Liver (tissue), 3 donors: Measurements from ENCODE around the gene NSFL1C.

ENCODE experiments used
- ATF3 ChIP-seq: IDR thresholded peaks from 2 replicates; pipeline ENCODE4 v1.6.1; 2016; ENCODE audit warnings: antibody characterized with exemption
- CTCF ChIP-seq: fragments of 150-350 bp; IDR thresholded peaks from 2 replicates; pipeline ENCODE4 v1.5.1; 2017; ENCODE audit warnings: improper control_type of control experiment, low read depth, low read length; ENCODE audit not compliant: missing input control
- EGR1 ChIP-seq, 2 donors: IDR thresholded peaks; 2 replicates each; pipeline ENCODE4 v1.6.1; 2016 to 2018; ENCODE audit warnings: antibody characterized with exemption in 2 of 2, low read depth in 2 of 2
- FOXA1 ChIP-seq: IDR thresholded peaks from 2 replicates; pipeline ENCODE4 v1.6.1; 2016; ENCODE audit warnings: antibody characterized with exemption
- GABPA ChIP-seq, 2 donors: IDR thresholded peaks in 1 of 2; conservative IDR thresholded peaks in 1 of 2; 2 replicates each; pipeline ENCODE4 v1.6.1; 2016; ENCODE audit warnings: antibody characterized with exemption in 2 of 2, mild to moderate bottlenecking in 1 of 2, moderate library complexity in 1 of 2
- HNF4G ChIP-seq: IDR thresholded peaks from 2 replicates; pipeline ENCODE4 v1.6.1; 2016; ENCODE audit warnings: antibody characterized with exemption
- JUND ChIP-seq, 2 donors: IDR thresholded peaks; 2 replicates each; pipeline ENCODE4 v1.6.1; 2016; ENCODE audit warnings: antibody characterized with exemption in 2 of 2
- MAX ChIP-seq: IDR thresholded peaks from 2 replicates; pipeline ENCODE4 v1.6.1; 2016; ENCODE audit warnings: antibody characterized with exemption
- NR2F2 ChIP-seq: IDR thresholded peaks from 2 replicates; pipeline ENCODE4 v1.6.1; 2016; ENCODE audit warnings: antibody characterized with exemption
- RAD21 ChIP-seq, 2 donors: IDR thresholded peaks; 2 replicates each; pipeline ENCODE4 v1.6.1; 2016; ENCODE audit warnings: antibody characterized with exemption in 2 of 2, mild to moderate bottlenecking in 2 of 2
- REST ChIP-seq: IDR thresholded peaks from 2 replicates; pipeline ENCODE4 v1.6.1; 2016; ENCODE audit warnings: antibody characterized with exemption, mild to moderate bottlenecking
- RXRA ChIP-seq, 2 donors: IDR thresholded peaks; 2 replicates each; pipeline ENCODE4 v1.6.1; 2017 to 2018; ENCODE audit warnings: antibody characterized with exemption in 2 of 2, mild to moderate bottlenecking in 1 of 2
- TAF1 ChIP-seq: conservative IDR thresholded peaks from 2 replicates; pipeline ENCODE4 v1.6.1; 2016; ENCODE audit warnings: antibody characterized with exemption, mild to moderate bottlenecking
- YY1 ChIP-seq: IDR thresholded peaks from 2 replicates; pipeline ENCODE4 v1.6.1; 2016; ENCODE audit warnings: antibody characterized with exemption, mild to moderate bottlenecking
- donor health status: healthy.
- donor health status: healthy.

GRCh38 chr20:1489764-1490436 lies 23.3 kb upstream of the NSFL1C start:
- TF ChIP-seq NR2F2 = no peak
- TF ChIP-seq CTCF = no peak
- no peak for TF ChIP-seq EGR1 (IDR thresholded peaks at IDR 0.05; ENCODE audit: low read depth in 2 of 2)
- TF ChIP-seq TAF1 = no peak
- TF ChIP-seq REST = no peak
- TF ChIP-seq RXRA (IDR thresholded peaks at IDR 0.05) = no peak
- TF ChIP-seq YY1 = no peak
- no peak for TF ChIP-seq FOXA1
- TF ChIP-seq ATF3 = no peak
- no peak for TF ChIP-seq MAX
- no peak for TF ChIP-seq JUND (IDR thresholded peaks at IDR 0.05)
- TF ChIP-seq RAD21 (IDR thresholded peaks at IDR 0.05) = no peak
- TF ChIP-seq GABPA (IDR thresholded peaks at IDR 0.05 in 1 of 2, conservative IDR thresholded peaks at IDR 0.05 in 1 of 2) = no peak
- TF ChIP-seq HNF4G = no peak
